Right kidney (tissue), 9 donors: Measurements from ENCODE around the gene KLK1.

ENCODE experiments used
- DNase-seq: peaks from one replicate; pipeline ENCODE4 v3.0.0-alpha.2; 2016
- long read RNA-seq, 8 donors: transcript quantifications; one replicate each; lab custom pipeline, GENCODE V29; 2026

The KLK1 gene
- long read RNA-seq, donor 1 = 0 reads
- long read RNA-seq, donor 2 = 0 reads
- long read RNA-seq, donor 3 = 0 reads
- long read RNA-seq, donor 4 = 0 reads
- long read RNA-seq, donor 5, partial matches to known transcripts = 0 of 2 reads
- long read RNA-seq, donor 5, other reads (novel, unspliced or antisense) = 0 of 2 reads
- long read RNA-seq, donor 6, partial matches to known transcripts = 0 of 1 reads
- long read RNA-seq, donor 6, other reads (novel, unspliced or antisense) = 0 of 1 reads
- long read RNA-seq, donor 7 = 0 reads
- long read RNA-seq, donor 8 = 0 reads

DNA sequence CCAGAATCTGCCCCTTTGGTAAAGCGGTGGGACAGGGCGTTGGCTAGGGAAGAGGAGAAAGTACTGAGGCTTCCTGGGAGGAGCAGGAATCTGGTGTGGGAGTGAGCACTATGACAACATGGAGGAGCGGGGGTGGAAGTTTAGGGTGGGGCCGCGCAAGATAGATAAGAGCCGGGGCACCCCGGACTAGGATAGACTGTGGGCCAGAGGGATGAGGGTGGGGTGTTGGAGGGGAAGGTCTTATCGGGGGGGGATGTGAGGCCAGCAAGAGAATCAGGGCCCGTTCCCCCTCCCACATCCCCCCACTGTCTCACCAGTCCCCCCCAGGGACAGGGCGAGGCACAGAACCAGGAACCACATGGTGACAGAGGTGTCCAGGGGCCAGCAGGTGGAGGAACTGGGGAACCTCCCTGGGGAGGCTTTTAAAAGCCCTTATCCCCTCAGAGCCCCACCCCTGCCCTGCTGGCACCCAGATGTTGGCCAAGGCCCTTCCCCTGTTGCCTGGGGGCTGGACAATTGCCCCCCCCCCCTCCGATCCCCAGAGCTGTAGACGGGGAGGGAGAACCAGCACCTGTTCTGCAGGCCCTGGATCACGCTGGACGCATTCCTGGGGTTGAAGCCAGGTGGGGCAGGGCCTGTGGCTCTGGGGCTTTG is at the start of gene KLK1:
Gene KLK1 (minus strand): TSS at position 399 of the 654 bp plus-strand sequence. CDS start 39 bp downstream, at position 360.
- no peak for DNase-seq

DNA sequence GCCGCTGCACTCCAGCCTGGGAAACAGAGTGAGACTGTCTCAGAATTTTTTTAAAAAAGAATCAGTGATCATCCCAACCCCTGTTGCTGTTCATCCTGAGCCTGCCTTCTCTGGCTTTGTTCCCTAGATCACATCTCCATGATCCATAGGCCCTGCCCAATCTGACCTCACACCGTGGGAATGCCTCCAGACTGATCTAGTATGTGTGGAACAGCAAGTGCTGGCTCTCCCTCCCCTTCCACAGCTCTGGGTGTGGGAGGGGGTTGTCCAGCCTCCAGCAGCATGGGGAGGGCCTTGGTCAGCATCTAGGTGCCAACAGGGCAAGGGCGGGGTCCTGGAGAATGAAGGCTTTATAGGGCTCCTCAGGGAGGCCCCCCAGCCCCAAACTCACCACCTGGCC is 49.5 kb upstream of the KLK1 start, which contains the start of gene KLK2:
Gene KLK2 (plus strand): TSS at position 384 of the 400 bp plus-strand sequence. CDS start 35 bp downstream, outside the sequence.
- no peak for DNase-seq

- no peak for DNase-seq
These were observed 47.0 kb upstream of the KLK1 start for GRCh38 chr19:50870417-50871089.

DNA sequence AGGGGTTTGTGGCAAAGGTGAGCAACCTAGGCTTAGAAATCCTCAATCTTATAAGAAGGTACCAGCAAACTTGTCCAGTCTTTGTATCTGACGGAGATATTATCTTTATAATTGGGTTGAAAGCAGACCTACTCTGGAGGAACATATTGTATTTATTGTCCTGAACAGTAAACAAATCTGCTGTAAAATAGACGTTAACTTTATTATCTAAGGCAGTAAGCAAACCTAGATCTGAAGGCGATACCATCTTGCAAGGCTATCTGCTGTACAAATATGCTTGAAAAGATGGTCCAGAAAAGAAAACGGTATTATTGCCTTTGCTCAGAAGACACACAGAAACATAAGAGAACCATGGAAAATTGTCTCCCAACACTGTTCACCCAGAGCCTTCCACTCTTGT is 45.9 kb upstream of the KLK1 start:
- no peak for DNase-seq

DNA sequence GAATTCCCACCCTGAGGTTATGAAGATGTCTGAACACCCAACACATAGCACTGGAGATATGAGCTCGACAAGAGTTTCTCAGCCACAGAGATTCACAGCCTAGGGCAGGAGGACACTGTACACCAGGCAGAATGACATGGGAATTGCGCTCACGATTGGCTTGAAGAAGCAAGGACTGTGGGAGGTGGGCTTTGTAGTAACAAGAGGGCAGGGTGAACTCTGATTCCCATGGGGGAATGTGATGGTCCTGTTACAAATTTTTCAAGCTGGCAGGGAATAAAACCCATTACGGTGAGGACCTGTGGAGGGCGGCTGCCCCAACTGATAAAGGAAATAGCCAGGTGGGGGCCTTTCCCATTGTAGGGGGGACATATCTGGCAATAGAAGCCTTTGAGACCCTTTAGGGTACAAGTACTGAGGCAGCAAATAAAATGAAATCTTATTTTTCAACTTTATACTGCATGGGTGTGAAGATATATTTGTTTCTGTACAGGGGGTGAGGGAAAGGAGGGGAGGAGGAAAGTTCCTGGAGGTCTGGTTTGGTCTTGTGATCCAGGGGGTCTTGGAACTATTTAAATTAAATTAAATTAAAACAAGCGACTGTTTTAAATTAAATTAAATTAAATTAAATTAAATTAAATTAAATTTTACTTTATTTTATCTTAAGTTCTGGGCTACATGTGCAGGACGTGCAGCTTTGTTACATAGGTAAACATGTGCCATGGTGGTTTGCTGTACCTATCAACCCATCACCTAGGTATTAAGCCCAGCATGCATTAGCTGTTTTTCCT is 38.1 kb upstream of the KLK1 start:
- no peak for DNase-seq

- DNase-seq = no peak
These were observed 37.4 kb upstream of the KLK1 start for GRCh38 chr19:50861010-50861409.

DNA sequence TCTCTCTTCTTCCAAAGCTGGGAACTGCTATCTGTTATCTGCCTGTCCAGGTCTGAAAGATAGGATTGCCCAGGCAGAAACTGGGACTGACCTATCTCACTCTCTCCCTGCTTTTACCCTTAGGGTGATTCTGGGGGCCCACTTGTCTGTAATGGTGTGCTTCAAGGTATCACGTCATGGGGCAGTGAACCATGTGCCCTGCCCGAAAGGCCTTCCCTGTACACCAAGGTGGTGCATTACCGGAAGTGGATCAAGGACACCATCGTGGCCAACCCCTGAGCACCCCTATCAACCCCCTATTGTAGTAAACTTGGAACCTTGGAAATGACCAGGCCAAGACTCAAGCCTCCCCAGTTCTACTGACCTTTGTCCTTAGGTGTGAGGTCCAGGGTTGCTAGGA is 36.3 kb upstream of the KLK1 start:
- no peak for DNase-seq

DNA sequence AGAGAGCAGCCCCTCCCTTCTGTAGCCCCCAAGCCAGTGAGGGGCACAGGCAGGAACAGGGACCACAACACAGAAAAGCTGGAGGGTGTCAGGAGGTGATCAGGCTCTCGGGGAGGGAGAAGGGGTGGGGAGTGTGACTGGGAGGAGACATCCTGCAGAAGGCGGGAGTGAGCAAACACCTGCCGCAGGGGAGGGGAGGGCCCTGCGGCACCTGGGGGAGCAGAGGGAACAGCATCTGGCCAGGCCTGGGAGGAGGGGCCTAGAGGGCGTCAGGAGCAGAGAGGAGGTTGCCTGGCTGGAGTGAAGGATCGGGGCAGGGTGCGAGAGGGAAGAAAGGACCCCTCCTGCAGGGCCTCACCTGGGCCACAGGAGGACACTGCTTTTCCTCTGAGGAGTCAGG is 35.3 kb upstream of the KLK1 start:
- no peak for DNase-seq

DNA sequence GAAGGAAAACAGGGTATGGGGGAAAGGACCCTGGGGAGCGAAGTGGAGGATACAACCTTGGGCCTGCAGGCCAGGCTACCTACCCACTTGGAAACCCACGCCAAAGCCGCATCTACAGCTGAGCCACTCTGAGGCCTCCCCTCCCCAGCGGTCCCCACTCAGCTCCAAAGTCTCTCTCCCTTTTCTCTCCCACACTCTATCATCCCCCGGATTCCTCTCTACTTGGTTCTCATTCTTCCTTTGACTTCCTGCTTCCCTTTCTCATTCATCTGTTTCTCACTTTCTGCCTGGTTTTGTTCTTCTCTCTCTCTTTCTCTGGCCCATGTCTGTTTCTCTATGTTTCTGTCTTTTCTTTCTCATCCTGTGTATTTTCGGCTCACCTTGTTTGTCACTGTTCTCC is 33.8 kb upstream of the KLK1 start:
- no peak for DNase-seq

- no peak for DNase-seq
These were observed 31.2 kb upstream of the KLK1 start, which contains the start of gene KLK3 for GRCh38 chr19:50854636-50855410. Gene KLK3 (plus strand): TSS chr19:50854915. CDS start chr19:50854956, 41 bp downstream.

DNA sequence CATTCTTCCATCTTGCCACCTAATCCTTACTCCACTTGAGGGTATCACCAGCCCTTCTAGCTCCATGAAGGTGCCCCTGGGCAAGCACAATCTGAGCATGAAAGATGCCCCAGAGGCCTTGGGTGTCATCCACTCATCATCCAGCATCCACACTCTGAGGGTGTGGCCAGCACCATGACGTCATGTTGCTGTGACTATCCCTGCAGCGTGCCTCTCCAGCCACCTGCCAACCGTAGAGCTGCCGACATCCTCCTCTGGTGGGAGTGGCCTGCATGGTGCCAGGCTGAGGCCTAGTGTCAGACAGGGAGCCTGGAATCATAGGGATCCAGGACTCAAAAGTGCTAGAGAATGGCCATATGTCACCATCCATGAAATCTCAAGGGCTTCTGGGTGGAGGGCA is 28.0 kb upstream of the KLK1 start:
- DNase-seq = no peak

GRCh38 chr19:50850738-50851137 is 27.2 kb upstream of the KLK1 start:
- no peak for DNase-seq

- DNase-seq = no peak
These were observed 20.8 kb upstream of the KLK1 start for GRCh38 chr19:50844296-50844935.

GRCh38 chr19:50843701-50844221 is 20.2 kb upstream of the KLK1 start:
- DNase-seq = no peak

DNA sequence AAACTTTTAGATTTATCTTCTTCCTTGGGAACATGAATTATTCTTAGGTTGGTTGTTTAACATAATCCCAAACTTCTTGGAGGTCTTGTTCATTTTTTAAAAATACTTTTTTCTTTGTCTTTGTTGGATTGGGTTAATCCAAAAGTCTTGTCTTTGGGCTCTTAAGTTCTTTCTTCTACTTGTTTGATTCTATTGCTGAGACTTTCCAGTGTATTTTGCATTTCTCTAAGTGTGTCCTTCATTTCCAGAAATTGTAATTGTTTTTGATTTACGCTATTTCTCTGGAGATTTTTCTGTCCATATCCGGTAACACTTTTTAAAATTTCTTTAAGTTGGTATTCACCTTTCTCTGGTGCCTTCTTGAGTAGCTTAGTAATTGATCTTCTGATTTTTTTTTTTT is 19.6 kb upstream of the KLK1 start:
- DNase-seq = no peak

- DNase-seq = no peak
These were observed 18.5 kb upstream of the KLK1 start for GRCh38 chr19:50842130-50842529.

- DNase-seq = no peak
These were observed 16.4 kb upstream of the KLK1 start for GRCh38 chr19:50839712-50840655.

DNA sequence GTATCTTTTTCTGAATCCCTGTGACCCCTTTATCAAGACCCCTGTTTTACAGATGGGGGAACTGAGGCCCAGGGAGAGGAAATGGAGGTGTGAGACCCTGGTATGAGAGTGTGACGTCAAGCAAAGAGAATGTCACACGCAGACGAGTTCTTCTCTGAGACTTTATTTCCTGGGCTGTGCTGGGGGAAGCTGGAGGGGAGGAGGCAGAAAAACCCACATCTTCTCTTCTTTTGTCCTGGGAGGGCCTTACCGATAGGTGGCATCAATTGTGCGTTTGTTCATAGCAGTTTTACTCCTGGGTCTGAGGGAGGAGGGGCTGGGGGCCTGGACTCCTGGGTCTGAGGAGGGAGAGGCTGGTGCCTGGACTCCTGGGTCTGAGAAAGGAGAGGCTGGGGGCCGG is 14.7 kb upstream of the KLK1 start:
- DNase-seq = no peak

DNA sequence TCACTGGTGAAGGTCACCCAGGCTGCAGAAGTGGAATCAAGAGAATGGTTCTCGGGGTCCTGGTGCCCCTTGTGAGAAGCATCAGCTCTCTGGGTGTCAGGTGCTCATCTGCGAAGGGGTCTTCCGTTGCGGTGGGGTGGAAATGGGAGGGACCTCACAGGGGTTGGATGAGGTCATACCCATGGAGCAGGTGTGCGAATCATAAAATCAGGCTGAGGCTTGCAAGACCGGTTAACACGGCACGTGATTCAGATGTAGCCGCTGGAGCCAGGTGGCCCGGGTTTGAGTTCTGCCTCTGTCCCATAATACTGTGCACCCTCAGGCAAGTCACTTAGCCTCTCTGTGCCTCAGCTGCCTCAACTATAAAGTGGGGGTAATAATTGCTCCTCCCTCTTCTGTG is 13.7 kb upstream of the KLK1 start:
- no peak for DNase-seq
